Memory B cell (primary cell): Measurements from ENCODE around the gene HSD17B10.

Source experiments
- ATAC-seq: fragments of 150-1000 bp; cut with Tn5 transposase; 2 replicates; pipeline ENCODE4 v1.10.0; 2021; ENCODE audit warnings: low read depth, mild to moderate bottlenecking, moderate library complexity
- DNase-seq, 2 donors: peaks; one replicate each; pipeline ENCODE4 v3.0.0; 2022; ENCODE audit warnings: low spot score in 2 of 2
- H3K27ac Mint-ChIP-seq: one replicate; pipeline ENCODE4 v1.8.0; 2022; ENCODE audit warnings: mild to moderate bottlenecking, moderate library complexity, mixed read lengths
- H3K27me3 Mint-ChIP-seq: one replicate; pipeline ENCODE4 v1.8.0; 2022; ENCODE audit warnings: mixed read lengths
- H3K36me3 Mint-ChIP-seq: one replicate; pipeline ENCODE4 v1.8.0; 2022; ENCODE audit warnings: mild to moderate bottlenecking, mixed read lengths
- H3K4me1 Mint-ChIP-seq: one replicate; pipeline ENCODE4 v1.8.0; 2022; ENCODE audit warnings: mixed read lengths
- H3K4me3 Mint-ChIP-seq: one replicate; pipeline ENCODE4 v1.8.0; 2022; ENCODE audit warnings: mild to moderate bottlenecking, moderate library complexity, mixed read lengths
- H3K9me3 Mint-ChIP-seq: one replicate; pipeline ENCODE4 v1.8.0; 2022; ENCODE audit warnings: mixed read lengths

The HSD17B10 gene

DNA sequence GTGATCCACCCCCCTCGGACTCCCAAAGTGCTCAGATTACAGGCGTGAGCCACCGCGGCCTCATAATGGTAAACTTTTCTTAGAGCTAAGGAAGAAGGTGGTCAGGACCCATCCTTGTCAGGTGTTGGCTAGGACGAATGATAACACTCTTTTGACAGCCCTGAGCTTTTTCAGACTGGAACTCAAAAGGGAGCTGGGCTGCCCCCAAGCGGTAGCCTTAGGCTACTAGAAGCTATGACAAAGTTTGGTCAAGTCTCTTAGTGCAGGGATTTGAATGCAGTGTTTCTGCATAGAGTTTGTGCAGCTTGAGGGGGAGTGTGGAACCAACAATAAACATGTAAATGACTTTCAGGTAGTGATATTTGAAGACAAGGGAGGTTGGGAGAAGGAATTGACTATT, 11.8 kb upstream of the HSD17B10 start:
- ATAC-seq (peak; percentile 40), DNase-seq (no peak)
- H3K36me3 Mint-ChIP-seq = no peaks in the 10 kb centered on the region
- H3K4me1 Mint-ChIP-seq = no peaks in the 10 kb centered on the region
- no peak overlapping the region for H3K4me3 Mint-ChIP-seq
- no peak overlapping the region for H3K27ac Mint-ChIP-seq
- no peaks in the 10 kb centered on the region for H3K9me3 Mint-ChIP-seq
- H3K27me3 Mint-ChIP-seq = peaks cover 2% of the 10 kb centered on the region

DNA sequence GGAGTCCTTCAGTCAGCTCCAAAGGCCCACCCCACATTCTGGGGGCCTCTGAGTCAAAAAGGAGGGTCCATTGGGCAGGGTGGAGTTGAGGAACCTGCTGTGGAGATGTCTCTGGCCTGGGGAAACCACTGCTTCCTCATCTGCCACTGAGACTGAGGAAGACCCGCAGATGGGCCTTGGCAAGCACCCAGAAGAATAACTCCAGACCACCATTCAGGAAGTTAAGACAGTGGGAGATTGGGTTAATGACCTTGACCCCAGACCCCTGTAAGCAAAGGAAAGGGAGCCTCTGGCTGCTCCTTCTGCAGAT, 8.1 kb upstream of the HSD17B10 start:
- Mint-ChIP-seq H3K4me1 (peaks cover 3% of the 10 kb centered on the region), H3K27me3 (peaks cover 2% of the 10 kb centered on the region), H3K9me3 (no peaks in the 10 kb centered on the region), H3K36me3 (no peaks in the 10 kb centered on the region), H3K4me3 (peak overlapping the region; percentile 83), H3K27ac (no peak overlapping the region)
- DNase-seq = no peak
- no peak for ATAC-seq

DNA sequence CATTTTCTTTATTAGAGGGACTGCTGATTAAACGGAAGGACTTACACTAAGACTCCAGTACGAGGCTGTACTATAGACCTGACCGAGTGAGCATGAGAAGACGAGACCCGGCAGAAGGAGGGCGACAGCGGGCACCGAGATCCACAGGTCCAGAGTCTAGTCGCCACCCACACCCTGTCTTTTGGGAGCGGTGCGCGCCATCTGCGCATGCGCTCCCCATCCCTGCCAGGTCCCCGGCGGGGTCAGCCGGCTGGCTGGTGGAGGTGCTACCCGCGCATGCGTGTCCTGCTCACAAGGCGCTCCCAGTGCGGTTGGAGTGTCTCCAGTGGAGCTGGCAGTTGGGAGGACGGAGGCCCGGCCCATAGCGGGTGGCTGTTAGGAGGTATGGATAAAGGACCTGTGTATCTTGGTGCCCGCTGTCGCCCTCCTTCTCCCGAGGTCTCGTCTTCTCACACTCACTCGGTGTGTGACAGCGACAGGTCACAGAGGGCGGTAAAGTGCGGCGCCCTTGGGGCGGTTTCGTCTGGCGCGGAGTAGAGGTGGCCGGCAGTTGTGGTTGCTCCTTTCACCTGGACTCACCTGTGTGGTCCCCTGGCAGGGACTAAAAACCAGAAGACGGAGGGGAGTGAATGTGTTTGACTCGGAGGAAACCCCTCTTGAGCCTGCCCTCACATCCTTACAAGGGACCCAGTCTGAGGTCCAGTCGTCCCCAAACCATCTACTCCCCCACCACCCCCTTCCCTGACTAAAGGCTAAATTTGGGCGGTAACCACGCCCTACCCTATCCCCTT, 7.6 kb upstream of the HSD17B10 start:
- DNase-seq = peak; percentile 49 to 54
- no peaks in the 10 kb centered on the region for H3K36me3 Mint-ChIP-seq
- H3K9me3 Mint-ChIP-seq = no peaks in the 10 kb centered on the region
- peaks cover 3% of the 10 kb centered on the region for H3K4me1 Mint-ChIP-seq
- peaks cover 2% of the 10 kb centered on the region for H3K27me3 Mint-ChIP-seq
- H3K4me3 Mint-ChIP-seq = peak overlapping the region; percentile 83
- peak; percentile 78 for ATAC-seq
- H3K27ac Mint-ChIP-seq = no peak overlapping the region

DNA sequence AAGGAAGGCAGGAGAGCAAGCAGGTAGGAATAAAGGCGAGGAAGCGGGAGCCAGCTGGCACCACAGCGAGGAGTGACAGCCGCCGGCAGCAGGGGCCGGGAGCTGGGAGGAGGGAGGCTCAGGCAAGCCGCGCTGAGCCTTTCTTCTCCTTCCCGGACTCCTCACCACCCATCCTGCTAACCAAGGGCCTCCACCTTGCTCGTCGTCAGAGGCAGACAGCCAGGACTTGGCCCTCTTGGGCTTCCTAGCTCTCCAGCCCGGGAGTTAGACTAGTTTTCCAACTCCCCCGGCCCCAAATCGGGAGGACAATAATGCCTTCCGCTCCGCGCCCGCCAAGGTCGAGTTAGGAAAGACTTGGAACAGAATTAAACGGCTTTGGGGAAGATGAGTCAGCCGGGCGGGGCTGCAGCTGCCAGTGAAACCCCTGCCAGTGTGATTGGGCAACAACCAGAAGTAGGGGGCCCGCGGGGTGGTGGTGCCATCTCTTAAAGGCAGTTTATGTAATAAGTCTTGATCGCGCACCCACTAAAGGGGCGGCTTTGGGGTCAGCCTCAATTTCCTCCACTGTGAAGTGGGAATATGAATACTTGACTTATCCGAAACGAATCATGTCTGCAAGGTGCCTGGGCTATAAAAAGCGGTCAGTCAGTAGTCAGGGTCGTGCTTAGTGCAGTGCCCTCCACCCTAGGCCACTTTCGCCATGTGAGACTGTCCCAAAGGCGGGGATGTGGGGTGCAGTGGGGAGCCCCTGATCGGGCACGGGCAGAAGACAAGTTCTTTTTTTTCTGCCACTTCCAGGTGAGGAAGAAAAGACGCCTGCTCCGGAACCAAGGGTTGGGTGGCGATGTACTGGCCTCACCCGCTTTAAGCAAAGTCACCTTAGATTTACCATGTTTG, 6.7 kb upstream of the HSD17B10 start:
- no peak for ATAC-seq
- no peaks in the 10 kb centered on the region for H3K36me3 Mint-ChIP-seq

DNA sequence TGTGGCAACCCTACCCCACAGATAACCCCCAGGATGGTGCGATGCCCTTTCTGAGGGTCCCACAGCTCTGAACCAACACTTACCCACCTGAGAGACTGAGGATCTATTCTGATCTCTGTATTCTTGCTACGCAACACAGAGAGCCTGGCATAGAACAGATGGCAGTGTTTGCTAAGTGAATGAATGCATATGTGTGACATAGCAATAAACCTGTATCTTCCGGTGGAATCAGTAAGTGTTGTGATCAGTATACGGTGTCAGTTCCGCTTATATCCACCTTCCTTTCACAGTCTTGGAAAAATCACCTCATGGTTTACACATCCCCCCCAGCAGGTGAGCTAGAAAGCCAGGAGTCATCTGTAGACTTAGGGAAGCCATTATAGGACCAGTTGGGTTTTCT, 5.9 kb upstream of the HSD17B10 start:
- Mint-ChIP-seq H3K4me3 (peak overlapping the region; percentile 75), H3K9me3 (no peaks in the 10 kb centered on the region), H3K27me3 (peaks cover 2% of the 10 kb centered on the region), H3K27ac (no peak overlapping the region), H3K4me1 (peaks cover 3% of the 10 kb centered on the region), H3K36me3 (no peaks in the 10 kb centered on the region)
- ATAC-seq = no peak
- DNase-seq = no peak

More for the DNA sequence above, 6.7 kb upstream of the HSD17B10 start:
- no peak overlapping the region for H3K27ac Mint-ChIP-seq
- H3K27me3 Mint-ChIP-seq = peaks cover 2% of the 10 kb centered on the region
- no peak for DNase-seq
- no peaks in the 10 kb centered on the region for H3K9me3 Mint-ChIP-seq
- peak overlapping the region; percentile 83 for H3K4me3 Mint-ChIP-seq
- peaks cover 3% of the 10 kb centered on the region for H3K4me1 Mint-ChIP-seq

DNA sequence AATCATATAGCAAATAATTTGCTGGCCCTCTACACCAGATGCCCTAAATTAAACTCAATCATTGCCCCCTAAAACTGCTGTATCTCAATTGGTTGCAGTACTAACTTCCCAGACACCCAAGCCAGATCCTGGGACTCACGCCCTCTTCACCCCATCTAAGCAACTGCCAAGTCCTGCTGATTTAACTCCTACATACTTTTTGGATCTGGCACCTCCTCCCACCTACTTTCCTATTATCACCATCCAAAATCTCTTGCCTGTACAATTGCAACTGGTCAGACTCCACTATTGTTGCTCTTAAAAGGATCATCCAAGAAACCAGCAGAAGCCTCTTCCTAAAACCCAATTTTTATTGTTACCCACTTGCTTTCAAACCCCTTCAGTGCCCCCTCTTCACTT, 4.7 kb upstream of the HSD17B10 start:
- H3K27ac Mint-ChIP-seq = no peak overlapping the region
- H3K9me3 Mint-ChIP-seq = no peaks in the 10 kb centered on the region
- H3K4me1 Mint-ChIP-seq = peaks cover 10% of the 10 kb centered on the region
- no peak overlapping the region for H3K4me3 Mint-ChIP-seq
- ATAC-seq (no peak), DNase-seq (no peak)
- peaks cover 2% of the 10 kb centered on the region for H3K36me3 Mint-ChIP-seq
- H3K27me3 Mint-ChIP-seq = peaks cover 2% of the 10 kb centered on the region

DNA sequence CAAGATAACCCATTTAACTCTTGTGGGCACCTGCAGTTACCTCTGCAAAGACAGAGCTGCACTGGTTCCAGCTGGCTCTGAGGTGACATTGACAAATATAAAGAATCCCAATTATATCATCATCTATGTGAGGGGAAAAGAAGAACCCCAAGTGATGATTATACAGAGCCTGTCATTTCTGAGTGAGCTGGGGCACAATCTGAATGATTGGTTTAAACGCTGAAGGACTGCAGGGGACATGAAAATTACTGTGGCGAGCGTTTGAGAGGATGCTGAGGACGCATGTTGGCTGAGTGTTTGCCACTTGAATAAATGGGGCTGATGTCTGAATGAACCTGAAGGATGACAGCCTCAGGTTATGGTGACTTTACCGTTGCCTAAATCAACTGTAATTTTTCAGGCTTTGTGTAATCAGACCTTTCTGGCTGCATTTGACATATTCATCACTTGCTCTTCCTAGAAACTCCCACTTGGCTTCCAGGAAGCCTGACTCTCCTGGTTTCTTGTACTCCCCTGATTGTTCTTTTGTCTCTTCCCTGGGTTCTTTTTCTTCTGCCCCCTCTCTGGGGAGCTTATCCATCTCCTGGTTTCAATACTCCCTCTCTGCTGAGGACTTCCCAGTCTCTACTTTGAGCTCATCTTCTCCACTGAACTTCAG, 4.1 kb upstream of the HSD17B10 start:
- ATAC-seq = no peak
- DNase-seq = no peak
- H3K9me3 Mint-ChIP-seq = no peaks in the 10 kb centered on the region
- no peak overlapping the region for H3K27ac Mint-ChIP-seq
- peaks cover 2% of the 10 kb centered on the region for H3K27me3 Mint-ChIP-seq
- peaks cover 10% of the 10 kb centered on the region for H3K4me1 Mint-ChIP-seq
- peaks cover 2% of the 10 kb centered on the region for H3K36me3 Mint-ChIP-seq
- H3K4me3 Mint-ChIP-seq = no peak overlapping the region

DNA sequence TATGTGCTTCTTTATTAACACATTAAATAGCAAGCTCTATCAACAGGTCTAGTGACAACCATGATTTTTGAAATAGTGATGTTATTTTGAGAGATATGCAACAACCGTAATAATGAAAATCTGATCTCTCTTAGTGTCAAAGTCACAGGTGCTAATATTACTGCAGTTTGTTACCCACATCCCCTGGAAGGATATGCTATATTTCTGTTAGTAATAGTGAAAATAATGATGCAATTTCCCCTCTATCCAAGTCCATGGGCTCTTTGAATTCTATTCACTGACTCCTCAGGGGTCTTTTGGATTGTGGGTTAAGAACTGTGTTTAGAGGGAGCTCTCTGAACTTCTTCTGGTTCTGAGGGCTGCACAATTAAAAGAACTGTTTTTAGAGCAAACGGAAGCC, 3.0 kb upstream of the HSD17B10 start:
- no peak overlapping the region for H3K4me3 Mint-ChIP-seq
- peaks cover 10% of the 10 kb centered on the region for H3K4me1 Mint-ChIP-seq
- peaks cover 2% of the 10 kb centered on the region for H3K36me3 Mint-ChIP-seq
- no peak for ATAC-seq
- DNase-seq = no peak
- peaks cover 2% of the 10 kb centered on the region for H3K27me3 Mint-ChIP-seq
- no peaks in the 10 kb centered on the region for H3K9me3 Mint-ChIP-seq
- H3K27ac Mint-ChIP-seq = no peak overlapping the region

DNA sequence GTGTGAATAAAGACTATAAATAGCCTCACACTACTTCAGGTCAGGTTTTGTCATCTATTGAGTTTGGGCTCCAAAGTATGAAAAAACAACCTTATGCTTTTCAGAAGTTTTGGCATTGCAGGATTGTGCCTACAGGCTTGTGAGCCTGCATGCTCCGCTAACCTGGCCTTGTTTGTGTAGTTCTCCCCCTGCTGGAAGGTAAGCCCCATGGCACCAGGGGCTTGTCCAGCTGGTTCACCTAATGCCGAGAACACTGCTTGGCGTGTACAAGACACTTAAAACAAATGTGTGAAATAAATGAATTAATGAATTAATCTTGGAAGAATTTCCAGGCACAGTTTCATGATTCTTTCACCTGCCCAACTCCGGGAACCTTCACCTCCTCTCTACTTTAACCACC, 1.8 kb upstream of the HSD17B10 start:
- Mint-ChIP-seq H3K27ac (no peak overlapping the region), H3K4me1 (peaks cover 10% of the 10 kb centered on the region), H3K27me3 (peaks cover 2% of the 10 kb centered on the region), H3K9me3 (no peaks in the 10 kb centered on the region), H3K36me3 (peaks cover 2% of the 10 kb centered on the region), H3K4me3 (no peak overlapping the region)
- ATAC-seq = peak; percentile 65
- DNase-seq = peak; percentile 49 to 66

DNA sequence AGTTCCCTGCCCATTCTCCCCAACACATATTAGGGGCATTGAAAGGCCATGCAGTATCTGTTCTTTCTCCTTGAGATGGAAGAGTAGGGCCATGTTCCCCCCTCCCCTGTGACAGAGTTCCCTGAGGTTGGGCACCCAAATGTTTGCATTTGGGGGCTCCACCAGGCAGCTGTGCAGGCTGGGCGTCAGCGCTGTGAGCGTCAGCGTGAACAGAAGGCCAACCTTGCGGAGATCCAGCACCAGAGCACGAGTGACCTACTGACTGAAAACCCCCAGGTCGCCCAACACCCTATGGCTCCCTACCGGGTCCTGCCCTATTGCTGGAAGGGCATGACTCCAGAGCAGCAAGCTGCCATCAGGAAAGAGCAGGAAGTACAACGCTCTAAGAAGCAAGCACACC, 3.9 kb downstream of the HSD17B10 start:
- DNase-seq (no peak), ATAC-seq (no peak)
- H3K4me3 Mint-ChIP-seq = no peak overlapping the region
- H3K4me1 Mint-ChIP-seq = peaks cover 7% of the 10 kb centered on the region
- H3K27ac Mint-ChIP-seq = no peak overlapping the region
- peaks cover 10% of the 10 kb centered on the region for H3K36me3 Mint-ChIP-seq
- H3K9me3 Mint-ChIP-seq = no peaks in the 10 kb centered on the region
- no peaks in the 10 kb centered on the region for H3K27me3 Mint-ChIP-seq

DNA sequence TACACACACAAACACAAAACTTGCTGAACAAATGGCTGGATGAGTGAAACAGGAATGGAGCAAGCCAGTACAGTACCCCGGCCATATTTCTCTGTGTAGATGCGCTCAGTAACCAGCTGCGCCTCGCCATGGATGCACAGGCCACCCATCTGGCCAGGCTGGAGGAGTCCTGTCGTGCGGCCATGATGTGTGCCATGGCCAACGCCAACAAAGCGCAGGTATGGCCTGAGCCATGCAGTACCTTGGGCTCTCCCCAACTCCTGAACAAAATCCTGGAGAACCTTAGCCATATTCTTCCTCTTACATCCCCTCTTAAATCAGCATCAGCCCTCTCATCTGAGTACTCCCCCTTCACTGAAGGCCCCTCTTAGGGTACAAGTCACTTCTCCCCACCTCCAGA, 4.4 kb downstream of the HSD17B10 start:
- no peaks in the 10 kb centered on the region for H3K9me3 Mint-ChIP-seq
- H3K4me3 Mint-ChIP-seq = no peak overlapping the region

DNA sequence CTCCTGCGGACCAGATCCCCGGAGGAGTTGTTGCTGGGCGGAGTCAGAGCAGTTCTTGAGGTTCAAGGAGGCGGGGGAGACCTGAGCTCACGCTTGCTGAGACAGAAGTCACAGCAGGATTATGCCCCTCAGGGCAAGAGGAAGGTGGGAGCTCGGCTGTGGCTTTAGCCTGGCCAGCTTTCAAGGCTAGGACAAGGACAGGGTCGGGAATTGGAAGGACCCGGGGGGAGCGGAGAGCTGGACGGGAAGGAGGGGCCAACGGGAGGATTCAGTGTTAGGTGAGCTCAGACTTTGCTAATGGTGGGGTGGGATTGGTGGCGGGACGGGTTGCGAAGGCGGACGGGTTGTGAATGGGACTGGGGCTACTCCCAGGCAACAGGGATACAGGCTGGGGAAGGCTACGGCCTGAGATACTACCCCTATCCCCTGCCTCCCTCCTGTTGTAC, 11.3 kb downstream of the HSD17B10 start, which contains the start of gene RIBC1:
TSS of gene RIBC1 (plus strand) at position 13 of the 446 bp plus-strand sequence. CDS start 3,404 bp downstream, outside the sequence.
- Mint-ChIP-seq H3K27ac (peak within 1 kb of the TSS; percentile 99), H3K36me3 (no peaks in the 10 kb centered on the region), H3K27me3 (no peaks in the 10 kb centered on the region), H3K9me3 (no peaks in the 10 kb centered on the region), H3K4me3 (peak within 1 kb of the TSS; percentile 96), H3K4me1 (peaks cover 12% of the 10 kb centered on the region)
- no peak for DNase-seq
- ATAC-seq = no peak

More for the DNA sequence above, 4.4 kb downstream of the HSD17B10 start:
- no peak for ATAC-seq
- no peak for DNase-seq
- Mint-ChIP-seq H3K4me1 (peaks cover 6% of the 10 kb centered on the region), H3K27me3 (no peaks in the 10 kb centered on the region), H3K36me3 (peaks cover 10% of the 10 kb centered on the region), H3K27ac (no peak overlapping the region)

DNA sequence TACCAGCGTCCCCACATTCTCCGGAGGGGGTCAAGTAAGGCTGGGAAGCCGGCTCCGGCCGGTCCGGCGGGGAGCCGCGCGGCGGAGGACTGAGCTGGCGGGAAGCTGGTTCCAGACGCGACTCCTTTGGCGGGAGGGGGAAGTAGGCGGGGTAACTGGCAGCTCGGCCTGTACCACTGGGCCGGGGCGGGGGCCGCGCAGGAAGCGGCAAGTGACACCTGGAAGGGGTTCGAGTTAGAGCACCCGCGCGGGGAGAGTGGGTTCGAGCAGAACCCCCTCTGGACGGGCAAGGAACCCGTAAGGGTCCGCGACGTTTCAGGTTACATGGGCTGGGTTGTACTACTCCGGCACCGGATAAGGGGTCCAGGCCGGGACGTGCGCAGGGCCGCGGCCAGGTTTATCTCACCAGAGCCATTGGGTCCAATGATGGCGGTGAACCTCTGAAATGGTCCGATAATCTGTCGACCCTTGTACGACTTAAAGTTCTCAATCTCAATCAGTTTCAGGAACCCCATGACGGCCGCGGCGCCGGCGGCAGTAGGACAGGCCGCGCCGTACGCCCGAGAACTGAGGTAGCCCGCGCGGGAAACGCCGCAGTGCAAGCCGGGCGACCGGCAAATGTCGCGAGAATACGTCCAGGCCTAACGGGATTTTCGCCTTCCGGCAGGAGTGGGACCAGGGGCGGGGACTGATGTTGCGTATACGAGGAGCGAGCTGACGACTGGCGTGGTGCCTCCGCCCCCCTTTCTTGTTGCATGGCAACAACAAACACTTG, 11.9 kb downstream of the HSD17B10 start, which contains the start of gene SMC1A:
TSS of gene SMC1A (minus strand) at position 569 of the 775 bp plus-strand sequence. CDS start at position 515, 54 bp downstream.
- DNase-seq (peak; percentile 89 to 98), ATAC-seq (peak; percentile 86)
- peaks cover 15% of the 10 kb centered on the region for H3K4me1 Mint-ChIP-seq
- no peaks in the 10 kb centered on the region for H3K27me3 Mint-ChIP-seq
- H3K9me3 Mint-ChIP-seq = no peaks in the 10 kb centered on the region
- H3K4me3 Mint-ChIP-seq = peak within 1 kb of the TSS; percentile 96
- peaks cover 3% of the 10 kb centered on the region for H3K36me3 Mint-ChIP-seq
- peak within 1 kb of the TSS; percentile 99 for H3K27ac Mint-ChIP-seq
